Activated B cell treated with CpG ODN at 0.5 μM for 24 hours (primary cell): Measurements from ENCODE around the gene CIDEC. TPM values are rescaled to one million over a fixed set of nuclear protein-coding genes. Genes with fewer than 3 reads are reported as not detected.

Experiments used
- ATAC-seq: fragments of 200-7000 bp; cut with Tn5 transposase; one replicate; pipeline ENCODE4 v1.10.0; 2021; ENCODE audit warnings: low read depth, mild to moderate bottlenecking, moderate library complexity
- CTCF ChIA-PET: fragments of 350-600 bp; sonication (Branson Sonifier 250); formaldehyde crosslinking; loops from one replicate; lab custom pipeline; 2021; ENCODE audit warnings: antibody characterized with exemption; lab: Charles Lee
- POLR2A ChIA-PET: fragments of 350-600 bp; sonication (Branson Sonifier 250); formaldehyde crosslinking; loops from one replicate; lab custom pipeline; 2021; ENCODE audit warnings: antibody characterized with exemption; lab: Charles Lee
- DNase-seq: peaks from one replicate; pipeline ENCODE4 v3.0.0; 2022
- H3K27ac Mint-ChIP-seq: one replicate; pipeline ENCODE4 v1.8.0; 2020; ENCODE audit warnings: mixed read lengths
- H3K27me3 Mint-ChIP-seq: one replicate; pipeline ENCODE4 v1.8.0; 2021; ENCODE audit warnings: mixed read lengths
- H3K36me3 Mint-ChIP-seq: one replicate; pipeline ENCODE4 v1.8.0; 2021; ENCODE audit warnings: low read depth, mixed read lengths
- H3K4me1 Mint-ChIP-seq: one replicate; pipeline ENCODE4 v1.8.0; 2021; ENCODE audit warnings: mixed read lengths
- H3K4me3 Mint-ChIP-seq: one replicate; pipeline ENCODE4 v1.8.0; 2020; ENCODE audit warnings: mild to moderate bottlenecking, mixed read lengths
- H3K9me3 Mint-ChIP-seq: one replicate; pipeline ENCODE4 v1.8.0; 2020; ENCODE audit warnings: mixed read lengths
- CTCF ChIP-seq: fragments of 200-600 bp; IDR thresholded peaks from one replicate; pipeline ENCODE4 v1.8.0; 2022; ENCODE audit warnings: antibody characterized with exemption, mild to moderate bottlenecking
- intact Hi-C: fragments of 100-400 bp; cut with micrococcal nuclease; formaldehyde crosslinking; loops from one replicate; pipeline ENCODE4 v1.15.1; 2024
- total RNA-seq: library from RNA; stranded (reverse); gene quantifications from 2 replicates; pipeline ENCODE4 v1.2.3, GENCODE V29; 2022

The CIDEC gene
- total RNA-seq, 1 donor from 2014 or later = not detected

- peaks cover 33% of the 10 kb centered on the region for H3K36me3 Mint-ChIP-seq
- H3K4me3 Mint-ChIP-seq = no peak overlapping the region
- intact Hi-C loops = no loop called here
Observed at GRCh38 chr3:9893739-9894138, 13.7 kb upstream of the CIDEC start.

GRCh38 chr3:9891072-9891622 lies 11.1 kb upstream of the CIDEC start:
- DNase-seq (no peak), ATAC-seq (no peak)
- peak overlapping the region; percentile 97 for H3K27ac Mint-ChIP-seq
- no peaks in the 10 kb centered on the region for H3K9me3 Mint-ChIP-seq
- CTCF ChIA-PET = interaction anchor here (1.4 to 1.9 kb wide), 3 partner anchors 41 to 55 kb away, joined by 4 to 5 read pairs (median 5); partner anchors contain the start of gene CRELD1
- intact Hi-C loops = loop anchor here (2.0 kb wide), 2 partner anchors 136 to 494 kb away; partner anchors contain the start of genes FANCD2 and SETD5
- peak overlapping the region; percentile 94 for H3K4me3 Mint-ChIP-seq
- POLR2A ChIA-PET = interaction anchor here (0.6 to 3.8 kb wide), 22 partner anchors 12 to 429 kb away, joined by 3 to 92 read pairs (median 6); partner anchors contain the start of genes ARPC4, CRELD1, EMC3 and FANCD2
- H3K27me3 Mint-ChIP-seq = no peaks in the 10 kb centered on the region
- H3K4me1 Mint-ChIP-seq = peaks cover 49% of the 10 kb centered on the region
- no peak for TF ChIP-seq CTCF
- peaks cover 33% of the 10 kb centered on the region for H3K36me3 Mint-ChIP-seq

More at GRCh38 chr3:9893739-9894138, 13.7 kb upstream of the CIDEC start:
- H3K9me3 Mint-ChIP-seq = no peaks in the 10 kb centered on the region
- no peak for ATAC-seq
- no peak for TF ChIP-seq CTCF
- H3K27ac Mint-ChIP-seq = peak overlapping the region; percentile 50
- peaks cover 57% of the 10 kb centered on the region for H3K4me1 Mint-ChIP-seq
- no peaks in the 10 kb centered on the region for H3K27me3 Mint-ChIP-seq
- CTCF ChIA-PET = interaction anchor here (0.6 to 1.1 kb wide), 5 partner anchors 10 to 884 kb away, joined by 3 to 4 read pairs (median 3); partner anchors contain the start of gene CRELD1
- POLR2A ChIA-PET = interaction anchor here (0.6 to 2.0 kb wide), 3 partner anchors 39 to 288 kb away, joined by 3 to 7 read pairs (median 4); partner anchors contain the start of genes ARPC4 and CRELD1
- DNase-seq = no peak

- peaks cover 44% of the 10 kb centered on the region for H3K4me1 Mint-ChIP-seq
- no peaks in the 10 kb centered on the region for H3K9me3 Mint-ChIP-seq
- DNase-seq (peak; percentile 85), ATAC-seq (peak; percentile 86)
- intact Hi-C loops = loop anchor here (1.0 to 2.0 kb wide), 11 partner anchors 25 to 494 kb away; partner anchors contain the start of genes BRPF1, CRELD1, FANCD2 and RPUSD3
- peaks cover 33% of the 10 kb centered on the region for H3K36me3 Mint-ChIP-seq
- H3K27me3 Mint-ChIP-seq = no peaks in the 10 kb centered on the region
- H3K27ac Mint-ChIP-seq = peak within 1 kb of the TSS; percentile 97
- peak within 1 kb of the TSS; percentile 94 for H3K4me3 Mint-ChIP-seq
- ChIA-PET POLR2A (interaction anchor here (0.6 to 3.8 kb wide), 28 partner anchors 11 to 430 kb away, joined by 3 to 92 read pairs (median 4); partner anchors contain the start of genes ARPC4, CRELD1, EMC3 and FANCD2), CTCF (interaction anchor here (1.4 to 1.9 kb wide), 3 partner anchors 42 to 56 kb away, joined by 4 to 5 read pairs (median 5); partner anchors contain the start of gene CRELD1)
- TF ChIP-seq CTCF = no peak
Observed at GRCh38 chr3:9890249-9891071, 10.4 kb upstream of the CIDEC start, which contains the start of gene JAGN1. Gene JAGN1, plus strand, starts transcription at chr3:9890610. Its CDS starts 113 bp downstream, at chr3:9890723.

GRCh38 chr3:9889405-9889804 lies 9.4 kb upstream of the CIDEC start:
- Mint-ChIP-seq H3K36me3 (peaks cover 28% of the 10 kb centered on the region), H3K27ac (peak overlapping the region; percentile 97), H3K27me3 (no peaks in the 10 kb centered on the region), H3K9me3 (no peaks in the 10 kb centered on the region), H3K4me3 (no peak overlapping the region), H3K4me1 (peaks cover 37% of the 10 kb centered on the region)
- intact Hi-C loops = no loop called here
- TF ChIP-seq CTCF = no peak
- no peak for ATAC-seq
- DNase-seq = no peak
- POLR2A ChIA-PET = interaction anchor here (1.4 to 3.8 kb wide), 7 partner anchors 27 to 334 kb away, joined by 3 to 92 read pairs (median 11); partner anchors contain the start of genes ARPC4, CRELD1, IL17RC and RPUSD3
- CTCF ChIA-PET = interaction anchor here (1.7 kb wide), 1 partner anchor 44 kb away, joined by 5 read pairs; the partner anchor contains the start of gene CRELD1
